Measurements from ENCODE around the gene FANCE. TPM values are rescaled to one million over a fixed set of nuclear protein-coding genes. Genes with fewer than 3 reads are reported as not detected.
"Not testable (repeated sequence)": the region's sequence is repeated elsewhere in the genome, so short reads cannot be mapped to it uniquely, and the experiment has no call there.

The FANCE gene
- total RNA-seq, 1 experiment from 2014 or later: 10.4 TPM

DNA sequence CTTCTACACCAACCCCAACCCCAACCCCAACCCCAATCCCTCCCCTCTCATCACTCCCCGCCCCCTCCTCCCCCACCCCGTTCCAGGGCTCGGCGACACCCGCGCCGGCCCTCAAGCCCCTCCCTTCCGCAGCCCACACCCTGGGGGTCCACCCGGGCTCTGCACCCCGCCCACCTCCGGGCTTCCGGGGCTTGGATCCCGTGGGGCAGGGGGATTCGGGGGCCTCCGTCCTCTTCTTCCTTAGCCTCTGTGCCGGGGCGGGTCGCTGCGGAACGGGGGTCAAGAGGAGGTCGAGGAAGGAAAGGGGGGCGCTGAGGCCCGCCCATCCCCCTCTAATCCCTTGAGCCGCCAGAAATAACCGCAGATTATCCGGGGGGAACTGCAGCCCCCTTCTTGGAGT is 59.9 kb downstream of the FANCE start:
- TF ChIP-seq, protein P1, sequence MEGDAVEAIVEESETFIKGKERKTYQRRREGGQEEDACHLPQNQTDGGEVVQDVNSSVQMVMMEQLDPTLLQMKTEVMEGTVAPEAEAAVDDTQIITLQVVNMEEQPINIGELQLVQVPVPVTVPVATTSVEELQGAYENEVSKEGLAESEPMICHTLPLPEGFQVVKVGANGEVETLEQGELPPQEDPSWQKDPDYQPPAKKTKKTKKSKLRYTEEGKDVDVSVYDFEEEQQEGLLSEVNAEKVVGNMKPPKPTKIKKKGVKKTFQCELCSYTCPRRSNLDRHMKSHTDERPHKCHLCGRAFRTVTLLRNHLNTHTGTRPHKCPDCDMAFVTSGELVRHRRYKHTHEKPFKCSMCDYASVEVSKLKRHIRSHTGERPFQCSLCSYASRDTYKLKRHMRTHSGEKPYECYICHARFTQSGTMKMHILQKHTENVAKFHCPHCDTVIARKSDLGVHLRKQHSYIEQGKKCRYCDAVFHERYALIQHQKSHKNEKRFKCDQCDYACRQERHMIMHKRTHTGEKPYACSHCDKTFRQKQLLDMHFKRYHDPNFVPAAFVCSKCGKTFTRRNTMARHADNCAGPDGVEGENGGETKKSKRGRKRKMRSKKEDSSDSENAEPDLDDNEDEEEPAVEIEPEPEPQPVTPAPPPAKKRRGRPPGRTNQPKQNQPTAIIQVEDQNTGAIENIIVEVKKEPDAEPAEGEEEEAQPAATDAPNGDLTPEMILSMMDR (IDR thresholded peaks at IDR 0.05; ENCODE audit: unreplicated experiment): no peak
- no peaks in the 10 kb centered on the region for H3K9me3 Mint-ChIP-seq (ENCODE audit: low read depth, unreplicated experiment)
- H3K36me3 Mint-ChIP-seq (ENCODE audit: insufficient read depth, unreplicated experiment): no peaks in the 10 kb centered on the region
- no peak for DNase-seq
- CTCF ChIA-PET: interaction anchor here (0.6 kb wide), 2 partner anchors 11 to 257 kb away, joined by 4 read pairs; no protein-coding TSS in a partner anchor
- H3K27ac Mint-ChIP-seq (ENCODE audit: unreplicated experiment): no peak overlapping the region
- no peak overlapping the region for H3K4me3 Mint-ChIP-seq (ENCODE audit: low read depth, unreplicated experiment)
- H3K27me3 Mint-ChIP-seq (ENCODE audit: unreplicated experiment): peaks cover 46% of the 10 kb centered on the region
- no TSS peak for BruUV-seq (replicated peaks)
- intact Hi-C loops (cut with micrococcal nuclease; ENCODE audit: unreplicated experiment): no loop called here
- no peaks in the 10 kb centered on the region for H3K4me1 Mint-ChIP-seq (ENCODE audit: low read depth, unreplicated experiment)

DNA sequence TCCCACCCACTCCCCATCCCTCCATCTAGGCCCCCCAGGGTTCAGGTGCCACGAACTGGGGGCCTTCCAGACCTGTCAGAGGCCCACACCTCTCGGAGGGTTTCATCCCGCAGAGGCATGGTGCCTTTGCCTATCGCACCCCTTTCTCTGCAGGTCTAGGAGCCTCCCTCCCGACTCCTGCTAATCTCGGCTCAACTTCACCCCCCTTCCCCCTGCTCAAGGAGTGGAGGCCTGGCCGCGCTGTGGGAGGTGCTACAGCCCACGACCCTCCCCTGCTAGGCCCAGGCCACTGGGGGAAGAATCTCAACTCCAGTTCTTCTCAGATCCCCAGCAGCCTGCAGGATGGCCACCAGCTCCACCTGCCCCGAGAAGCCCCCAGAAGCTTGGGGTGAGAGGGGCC is 60.6 kb downstream of the FANCE start, which contains the start of gene TULP1:
TULP1 (minus strand) TSS at position 157 of the 400 bp plus-strand sequence; CDS start at position 119, 38 bp downstream.
- TF ChIP-seq, protein P1 (IDR thresholded peaks at IDR 0.05; ENCODE audit: unreplicated experiment): no peak
- Mint-ChIP-seq H3K36me3 (ENCODE audit: insufficient read depth, unreplicated experiment) (no peaks in the 10 kb centered on the region), H3K4me3 (ENCODE audit: low read depth, unreplicated experiment) (no peak within 1 kb of the TSS), H3K4me1 (ENCODE audit: low read depth, unreplicated experiment) (no peaks in the 10 kb centered on the region), H3K27ac (ENCODE audit: unreplicated experiment) (no peak within 1 kb of the TSS), H3K9me3 (ENCODE audit: low read depth, unreplicated experiment) (no peaks in the 10 kb centered on the region), H3K27me3 (ENCODE audit: unreplicated experiment) (peaks cover 46% of the 10 kb centered on the region)
- no TSS peak for BruUV-seq (replicated peaks)
- CTCF ChIA-PET: no interaction called here
- intact Hi-C loops (cut with micrococcal nuclease; ENCODE audit: unreplicated experiment): no loop called here
- DNase-seq: no peak

DNA sequence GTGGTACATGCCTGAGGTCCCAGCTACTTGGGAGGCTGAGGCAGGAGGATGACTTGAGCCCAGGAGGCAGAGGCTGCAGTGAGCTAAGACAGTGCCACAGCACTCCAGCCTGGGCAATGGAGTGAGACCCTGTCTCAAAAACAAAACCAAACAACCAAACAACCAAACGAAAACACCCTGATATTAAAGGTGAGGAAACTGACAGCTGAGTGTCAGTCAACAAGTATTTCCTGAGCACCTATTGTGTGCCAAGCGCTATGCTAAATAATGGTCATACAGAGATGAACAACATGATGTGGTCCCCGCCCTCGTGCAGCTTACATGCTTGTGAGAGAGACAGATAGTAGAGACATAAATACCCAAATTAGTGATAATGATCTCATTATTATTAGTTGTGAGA is 62.4 kb downstream of the FANCE start:
- Mint-ChIP-seq H3K4me1 (ENCODE audit: low read depth, unreplicated experiment) (no peaks in the 10 kb centered on the region), H3K4me3 (ENCODE audit: low read depth, unreplicated experiment) (no peak overlapping the region), H3K36me3 (ENCODE audit: insufficient read depth, unreplicated experiment) (no peaks in the 10 kb centered on the region), H3K9me3 (ENCODE audit: low read depth, unreplicated experiment) (no peaks in the 10 kb centered on the region), H3K27me3 (ENCODE audit: unreplicated experiment) (peaks cover 38% of the 10 kb centered on the region), H3K27ac (ENCODE audit: unreplicated experiment) (no peak overlapping the region)
- no peak for DNase-seq
- CTCF ChIA-PET: interaction anchor here (0.6 to 1.5 kb wide), 2 partner anchors 10 to 819 kb away, joined by 3 to 7 read pairs; no protein-coding TSS in a partner anchor
- intact Hi-C loops (cut with micrococcal nuclease; ENCODE audit: unreplicated experiment): no loop called here
- BruUV-seq (replicated peaks): no TSS peak
- TF ChIP-seq, protein P1 (IDR thresholded peaks at IDR 0.05; ENCODE audit: unreplicated experiment): no peak

DNA sequence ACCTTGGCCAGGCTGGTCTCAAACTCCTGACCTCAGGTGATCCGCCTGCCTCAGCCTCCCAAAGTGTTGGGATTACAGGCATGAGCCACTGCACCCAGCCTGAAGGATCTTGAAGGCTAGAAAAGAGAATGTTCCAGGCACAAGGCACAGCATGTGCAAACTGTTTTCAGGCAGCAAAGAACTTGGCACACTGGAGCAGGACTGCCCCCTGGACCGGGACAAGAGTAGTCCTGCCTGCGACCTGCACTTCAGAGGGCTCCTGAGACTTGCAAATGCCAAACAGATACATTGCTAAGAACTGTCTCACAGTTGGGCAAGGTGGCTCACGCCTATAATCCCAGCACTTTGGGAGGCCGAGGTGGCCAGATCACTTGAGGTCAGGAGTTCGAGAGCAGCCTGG is 63.8 kb downstream of the FANCE start:
- BruUV-seq (replicated peaks); H3K4me1 Mint-ChIP-seq (ENCODE audit: low read depth, unreplicated experiment); H3K27ac Mint-ChIP-seq (ENCODE audit: unreplicated experiment); H3K9me3 Mint-ChIP-seq (ENCODE audit: low read depth, unreplicated experiment); DNase-seq; H3K4me3 Mint-ChIP-seq (ENCODE audit: low read depth, unreplicated experiment); intact Hi-C loops (cut with micrococcal nuclease; ENCODE audit: unreplicated experiment); H3K36me3 Mint-ChIP-seq (ENCODE audit: insufficient read depth, unreplicated experiment): not testable (repeated sequence)
- CTCF ChIA-PET: interaction anchor here (0.7 to 1.7 kb wide), 2 partner anchors 8 to 223 kb away, joined by 3 to 6 read pairs; no protein-coding TSS in a partner anchor
- peaks cover 38% of the 10 kb centered on the region for H3K27me3 Mint-ChIP-seq (ENCODE audit: unreplicated experiment)

Small RNA genes within 50 kb of the gene (microRNA-seq; reads per million reads assigned to microRNA genes)
- 3.2 reads per million for gene MIR7111

Other genes with a start within 250 kb of the FANCE start
- 0.44 and 0.47 TPM in 2 replicates for gene SCUBE3, start 238.4 kb upstream of the FANCE start, total RNA-seq (2022)
- 52.0 and 60.0 TPM in 2 replicates for gene ZNF76, start 192.6 kb upstream of the FANCE start, total RNA-seq (2022)
- gene DEF6, start 154.5 kb upstream of the FANCE start, total RNA-seq (2022): 15.4 and 18.5 TPM in 2 replicates
- gene PPARD, start 109.8 kb upstream of the FANCE start, total RNA-seq (2022): 26.2 and 26.8 TPM in 2 replicates
- 789 and 828 TPM in 2 replicates for gene RPL10A, start 16.1 kb downstream of the FANCE start, total RNA-seq (2022)
- 27.3 and 28.3 TPM in 2 replicates for gene TEAD3, start 44.7 kb downstream of the FANCE start, total RNA-seq (2022)
- gene TULP1, start 60.6 kb downstream of the FANCE start, total RNA-seq (2022): not detected in 2 replicates
- 14.3 and 15.1 TPM in 2 replicates for gene FKBP5, start 236.6 kb downstream of the FANCE start, total RNA-seq (2022)

Data from Calu3 (cell line).